ENCODE results near the gene MYH8.

- TF ChIP-seq CTCF (IDR thresholded peaks at IDR 0.05; ENCODE audit: poor library complexity) (no peak), EZH2phosphoT487 (IDR thresholded peaks at IDR 0.05; ENCODE audit: low read depth, severe bottlenecking, unreplicated experiment) (no peak), EZH2 (IDR thresholded peaks at IDR 0.05; ENCODE audit: borderline replicate concordance) (no peak)
Measured at GRCh38 chr17:10447026-10447931, 25.5 kb upstream of the MYH8 start.
